ENCODE measurements around the gene JADE2. TPM values are rescaled to one million over a fixed set of nuclear protein-coding genes. Genes with fewer than 3 reads are reported as not detected.
"Not testable (repeated sequence)": the region's sequence is repeated elsewhere in the genome, so short reads cannot be mapped to it uniquely, and the experiment has no call there.

Gene JADE2
- polyA plus RNA-seq, 1 experiment: 15.5 TPM

GRCh38 chr5:134590992-134591659, 65.7 kb downstream of the JADE2 start:
- no peak for TF ChIP-seq CTCF (IDR thresholded peaks at IDR 0.05; ENCODE audit: insufficient read depth, low read depth, low read length)
- POLR2A ChIA-PET: no interaction called here
- CTCF ChIA-PET: interaction anchor here (0.6 to 2.2 kb wide), 6 partner anchors 13 to 290 kb away, joined by 3 to 12 read pairs (median 4); no protein-coding TSS in a partner anchor
- Histone ChIP-seq H3K36me3 (ENCODE audit: control insufficient read depth, insufficient read depth, low read length) (no peaks in the 10 kb centered on the region), H3K27me3 (ENCODE audit: control insufficient read depth, insufficient read depth, low read length) (no peaks in the 10 kb centered on the region), H3K4me3 (ENCODE audit: low read depth, low read length) (no peak overlapping the region)
- no peak for DNase-seq (ENCODE audit: low read depth)

GRCh38 chr5:134592141-134592746, 66.8 kb downstream of the JADE2 start:
- H3K36me3 ChIP-seq (ENCODE audit: control insufficient read depth, insufficient read depth, low read length): no peaks in the 10 kb centered on the region
- ChIA-PET CTCF (interaction anchor here (0.7 to 2.2 kb wide), 5 partner anchors 14 to 290 kb away, joined by 3 to 12 read pairs (median 3); no protein-coding TSS in a partner anchor), POLR2A (interaction anchor here (0.6 kb wide), 1 partner anchor 290 kb away, joined by 4 read pairs; no protein-coding TSS in a partner anchor)
- H3K27me3 ChIP-seq (ENCODE audit: control insufficient read depth, insufficient read depth, low read length): no peaks in the 10 kb centered on the region
- DNase-seq (ENCODE audit: low read depth): no peak
- no peak for TF ChIP-seq CTCF (IDR thresholded peaks at IDR 0.05; ENCODE audit: insufficient read depth, low read depth, low read length)
- H3K4me3 ChIP-seq (ENCODE audit: low read depth, low read length): no peak overlapping the region

GRCh38 chr5:134594336-134594735, 68.9 kb downstream of the JADE2 start:
- ChIA-PET POLR2A (no interaction called here), CTCF (interaction anchor here (0.5 kb wide), 2 partner anchors 64 to 184 kb away, joined by 3 read pairs; no protein-coding TSS in a partner anchor)

GRCh38 chr5:134594797-134595457, 69.5 kb downstream of the JADE2 start:
- POLR2A ChIA-PET: no interaction called here
- CTCF ChIA-PET: interaction anchor here (0.5 kb wide), 2 partner anchors 17 to 63 kb away, joined by 3 read pairs; no protein-coding TSS in a partner anchor
- TF ChIP-seq CTCF (IDR thresholded peaks at IDR 0.05; ENCODE audit: insufficient read depth, low read depth, low read length): no peak

More at GRCh38 chr5:134594336-134594735, 68.9 kb downstream of the JADE2 start:
- Histone ChIP-seq H3K4me3 (ENCODE audit: low read depth, low read length) (no peak overlapping the region), H3K27me3 (ENCODE audit: control insufficient read depth, insufficient read depth, low read length) (no peaks in the 10 kb centered on the region), H3K36me3 (ENCODE audit: control insufficient read depth, insufficient read depth, low read length) (no peaks in the 10 kb centered on the region)
- no peak for TF ChIP-seq CTCF (IDR thresholded peaks at IDR 0.05; ENCODE audit: insufficient read depth, low read depth, low read length)
- no peak for DNase-seq (ENCODE audit: low read depth)

GRCh38 chr5:134595458-134595838, 70.0 kb downstream of the JADE2 start:
- no peaks in the 10 kb centered on the region for H3K27me3 ChIP-seq (ENCODE audit: control insufficient read depth, insufficient read depth, low read length)
- POLR2A ChIA-PET: no interaction called here
- no peak overlapping the region for H3K4me3 ChIP-seq (ENCODE audit: low read depth, low read length)
- TF ChIP-seq CTCF (IDR thresholded peaks at IDR 0.05; ENCODE audit: insufficient read depth, low read depth, low read length): no peak
- no peak for DNase-seq (ENCODE audit: low read depth)
- CTCF ChIA-PET: interaction anchor here (0.5 kb wide), 1 partner anchor 17 kb away, joined by 3 read pairs; no protein-coding TSS in a partner anchor
- H3K36me3 ChIP-seq (ENCODE audit: control insufficient read depth, insufficient read depth, low read length): no peaks in the 10 kb centered on the region

More at GRCh38 chr5:134594797-134595457, 69.5 kb downstream of the JADE2 start:
- no peaks in the 10 kb centered on the region for H3K36me3 ChIP-seq (ENCODE audit: control insufficient read depth, insufficient read depth, low read length)
- DNase-seq (ENCODE audit: low read depth): no peak
- H3K4me3 ChIP-seq (ENCODE audit: low read depth, low read length): no peak overlapping the region
- no peaks in the 10 kb centered on the region for H3K27me3 ChIP-seq (ENCODE audit: control insufficient read depth, insufficient read depth, low read length)

GRCh38 chr5:134599820-134600219, 74.3 kb downstream of the JADE2 start:
- H3K27me3 ChIP-seq (ENCODE audit: control insufficient read depth, insufficient read depth, low read length); H3K36me3 ChIP-seq (ENCODE audit: control insufficient read depth, insufficient read depth, low read length); DNase-seq (ENCODE audit: low read depth); H3K4me3 ChIP-seq (ENCODE audit: low read depth, low read length); POLR2A ChIA-PET: not testable (repeated sequence)
- CTCF ChIA-PET: interaction anchor here (5.0 kb wide), 1 partner anchor 13 kb away, joined by 27 read pairs; no protein-coding TSS in a partner anchor

Measured in BJ (cell line).